ENCODE data around the gene SIAH1. TPM values are rescaled to one million over a fixed set of nuclear protein-coding genes. Genes with fewer than 3 reads are reported as not detected.

Gene SIAH1
- total RNA-seq, 1 donor from 2014 or later, result 24.8 TPM

- H3K27ac ChIP-seq, result no peak overlapping the region
- no peak for DNase-seq
- no peaks in the 10 kb centered on the region for H3K27me3 ChIP-seq
- peak; percentile 97 for ATAC-seq
- peaks cover 59% of the 10 kb centered on the region for H3K36me3 ChIP-seq
- H3K9me3 ChIP-seq, result no peaks in the 10 kb centered on the region
- intact Hi-C loops (cut with DNase I), result loop anchor here (10.0 kb wide), 2 partner anchors 191 to 271 kb away; no protein-coding TSS in a partner anchor
- TF ChIP-seq CTCF (IDR thresholded peaks at IDR 0.05), result peak; percentile 89
- no peaks in the 10 kb centered on the region for H3K4me1 ChIP-seq
- H3K4me3 ChIP-seq, result no peak overlapping the region
Observed at GRCh38 chr16:48353565-48354163, 31.5 kb downstream of the SIAH1 start.

- no peak for TF ChIP-seq CTCF (IDR thresholded peaks at IDR 0.05)
- H3K27ac ChIP-seq, result no peak overlapping the region
- no peaks in the 10 kb centered on the region for H3K9me3 ChIP-seq
- ATAC-seq (no peak), DNase-seq (no peak)
- H3K36me3 ChIP-seq, result peaks cover 64% of the 10 kb centered on the region
- H3K27me3 ChIP-seq, result no peaks in the 10 kb centered on the region
- intact Hi-C loops (cut with DNase I), result loop anchor here (10.0 kb wide), 2 partner anchors 192 to 272 kb away; no protein-coding TSS in a partner anchor
- no peak overlapping the region for H3K4me3 ChIP-seq
- no peaks in the 10 kb centered on the region for H3K4me1 ChIP-seq
Observed at GRCh38 chr16:48352648-48353390, 32.4 kb downstream of the SIAH1 start.

GRCh38 chr16:48350736-48351135 lies 34.5 kb downstream of the SIAH1 start:
- Histone ChIP-seq H3K36me3 (peaks cover 62% of the 10 kb centered on the region), H3K4me3 (no peak overlapping the region), H3K27ac (no peak overlapping the region), H3K4me1 (peaks cover 4% of the 10 kb centered on the region), H3K9me3 (no peaks in the 10 kb centered on the region), H3K27me3 (no peaks in the 10 kb centered on the region)
- intact Hi-C loops (cut with DNase I), result loop anchor here (10.0 kb wide), 2 partner anchors 194 to 274 kb away; no protein-coding TSS in a partner anchor
- no peak for TF ChIP-seq CTCF (IDR thresholded peaks at IDR 0.05)
- no peak for DNase-seq
- no peak for ATAC-seq

- no peaks in the 10 kb centered on the region for H3K9me3 ChIP-seq
- H3K27me3 ChIP-seq, result no peaks in the 10 kb centered on the region
- DNase-seq (no peak), ATAC-seq (no peak)
- peaks cover 4% of the 10 kb centered on the region for H3K4me1 ChIP-seq
- H3K4me3 ChIP-seq, result no peak overlapping the region
- TF ChIP-seq CTCF (IDR thresholded peaks at IDR 0.05), result no peak
- intact Hi-C loops (cut with DNase I), result no loop called here
- H3K36me3 ChIP-seq, result peaks cover 54% of the 10 kb centered on the region
- no peak overlapping the region for H3K27ac ChIP-seq
Observed at GRCh38 chr16:48347980-48348379, 37.2 kb downstream of the SIAH1 start.

GRCh38 chr16:48347191-48347865 lies 37.9 kb downstream of the SIAH1 start:
- DNase-seq, result no peak
- H3K4me1 ChIP-seq, result peaks cover 4% of the 10 kb centered on the region
- H3K9me3 ChIP-seq, result no peaks in the 10 kb centered on the region
- peaks cover 54% of the 10 kb centered on the region for H3K36me3 ChIP-seq
- H3K27me3 ChIP-seq, result no peaks in the 10 kb centered on the region
- TF ChIP-seq CTCF (IDR thresholded peaks at IDR 0.05), result no peak
- H3K27ac ChIP-seq, result peak overlapping the region; percentile 26
- H3K4me3 ChIP-seq, result no peak overlapping the region
- peak; percentile 50 for ATAC-seq
- intact Hi-C loops (cut with DNase I), result no loop called here

All from upper lobe of right lung (tissue), 1 donor.